LNCAP (cell line): ENCODE measurements around the gene CHEK2.

ENCODE experiments used
- TF ChIP-seq, protein P1 (sequence below): fragments of 450-650 bp; IDR thresholded peaks from 2 replicates; pipeline ENCODE4 v1.5.1; 2017; ENCODE audit warnings: mild to moderate bottlenecking

The CHEK2 gene

DNA sequence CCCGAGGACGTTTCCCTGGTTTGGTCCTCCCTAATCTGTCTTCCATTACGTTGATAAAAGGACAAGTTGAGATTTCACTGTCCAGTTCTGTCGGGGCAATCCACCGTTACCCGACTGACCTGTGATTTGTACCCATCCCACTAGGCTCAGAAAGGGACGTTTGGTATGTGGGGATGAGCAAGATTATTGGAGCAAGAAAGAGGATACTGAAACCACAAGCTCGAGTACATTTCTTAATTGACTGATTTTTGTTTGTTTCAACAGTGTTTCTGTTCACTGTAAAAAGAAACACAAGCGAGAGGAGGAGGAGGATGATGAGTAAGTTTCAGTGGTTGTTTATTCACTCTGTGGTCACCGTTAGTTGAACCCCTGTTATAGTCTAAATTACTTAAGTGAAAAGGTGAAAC is 31.8 kb upstream of the CHEK2 start:
- TF ChIP-seq, protein P1, sequence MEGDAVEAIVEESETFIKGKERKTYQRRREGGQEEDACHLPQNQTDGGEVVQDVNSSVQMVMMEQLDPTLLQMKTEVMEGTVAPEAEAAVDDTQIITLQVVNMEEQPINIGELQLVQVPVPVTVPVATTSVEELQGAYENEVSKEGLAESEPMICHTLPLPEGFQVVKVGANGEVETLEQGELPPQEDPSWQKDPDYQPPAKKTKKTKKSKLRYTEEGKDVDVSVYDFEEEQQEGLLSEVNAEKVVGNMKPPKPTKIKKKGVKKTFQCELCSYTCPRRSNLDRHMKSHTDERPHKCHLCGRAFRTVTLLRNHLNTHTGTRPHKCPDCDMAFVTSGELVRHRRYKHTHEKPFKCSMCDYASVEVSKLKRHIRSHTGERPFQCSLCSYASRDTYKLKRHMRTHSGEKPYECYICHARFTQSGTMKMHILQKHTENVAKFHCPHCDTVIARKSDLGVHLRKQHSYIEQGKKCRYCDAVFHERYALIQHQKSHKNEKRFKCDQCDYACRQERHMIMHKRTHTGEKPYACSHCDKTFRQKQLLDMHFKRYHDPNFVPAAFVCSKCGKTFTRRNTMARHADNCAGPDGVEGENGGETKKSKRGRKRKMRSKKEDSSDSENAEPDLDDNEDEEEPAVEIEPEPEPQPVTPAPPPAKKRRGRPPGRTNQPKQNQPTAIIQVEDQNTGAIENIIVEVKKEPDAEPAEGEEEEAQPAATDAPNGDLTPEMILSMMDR = no peak

DNA sequence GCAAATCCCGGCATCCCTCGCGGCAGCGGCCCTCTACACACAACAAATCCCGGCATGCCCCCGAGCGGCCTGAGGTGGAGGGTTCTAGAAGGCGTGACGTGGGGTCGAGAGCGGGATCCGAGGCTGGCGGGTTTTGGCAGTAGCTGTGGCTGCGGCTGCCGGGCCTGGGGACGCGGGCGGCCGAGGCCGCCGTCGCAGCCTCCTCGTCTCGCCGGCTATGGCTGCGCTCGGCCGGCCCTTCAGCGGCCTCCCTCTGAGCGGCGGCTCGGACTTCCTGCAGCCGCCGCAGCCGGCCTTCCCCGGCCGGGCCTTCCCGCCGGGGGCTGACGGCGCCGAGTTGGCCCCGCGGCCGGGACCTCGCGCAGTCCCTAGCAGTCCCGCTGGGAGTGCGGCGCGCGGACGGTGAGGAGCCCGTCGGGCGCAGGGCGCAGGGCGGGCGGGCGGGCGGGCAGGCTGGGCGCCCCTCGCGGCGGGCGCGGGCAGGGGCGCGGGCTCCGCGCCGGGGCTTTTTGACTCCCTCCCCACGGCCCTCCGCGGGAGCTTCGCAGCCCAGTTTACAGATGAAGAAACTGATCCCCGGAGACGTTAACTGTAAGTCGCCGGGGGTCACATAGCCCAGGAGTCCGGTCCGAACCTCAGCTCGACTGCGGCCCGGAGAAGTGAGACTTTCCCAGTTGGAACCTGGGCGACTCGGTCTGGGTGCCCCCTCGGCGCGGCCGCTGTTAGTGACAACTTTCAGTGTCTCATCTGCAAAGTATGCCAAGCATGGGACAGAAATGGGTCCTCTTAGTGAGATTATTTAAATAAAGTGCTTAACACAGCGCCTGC is 31.2 kb upstream of the CHEK2 start, which contains the start of gene CCDC117:
Gene CCDC117 (plus strand): TSS at position 63 of the 828 bp plus-strand sequence. CDS start 155 bp downstream, at position 218.
- TF ChIP-seq, protein P1 = peak; percentile 56

DNA sequence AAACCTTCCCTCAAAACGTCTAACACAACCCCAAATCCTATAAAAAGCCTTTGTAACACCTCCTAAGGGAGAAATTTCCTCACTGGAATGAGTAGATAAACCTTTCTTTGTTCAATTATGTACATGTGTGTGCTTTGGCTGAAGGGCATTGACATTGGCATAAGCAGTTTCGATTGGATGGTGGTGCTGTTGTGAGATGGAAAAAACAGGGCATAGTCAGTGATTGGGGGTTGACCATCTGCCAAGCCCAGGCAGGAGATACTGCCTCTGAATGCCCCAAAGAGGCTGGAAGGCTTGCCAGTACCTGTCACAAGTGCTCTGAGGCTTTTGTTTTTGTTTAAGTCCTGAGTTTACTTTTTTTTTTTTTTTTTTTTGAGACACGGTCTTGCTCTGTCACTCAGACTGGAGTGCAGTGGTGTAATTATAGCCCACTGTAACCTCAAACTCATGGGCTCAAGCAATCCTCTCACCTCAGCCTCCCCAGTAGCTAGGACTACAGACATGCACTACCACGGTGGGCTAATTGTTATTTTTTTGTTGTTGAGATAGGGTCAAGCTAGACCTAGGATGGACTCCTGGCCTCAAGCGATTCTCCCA is 29.7 kb upstream of the CHEK2 start:
- TF ChIP-seq, protein P1 = no peak

DNA sequence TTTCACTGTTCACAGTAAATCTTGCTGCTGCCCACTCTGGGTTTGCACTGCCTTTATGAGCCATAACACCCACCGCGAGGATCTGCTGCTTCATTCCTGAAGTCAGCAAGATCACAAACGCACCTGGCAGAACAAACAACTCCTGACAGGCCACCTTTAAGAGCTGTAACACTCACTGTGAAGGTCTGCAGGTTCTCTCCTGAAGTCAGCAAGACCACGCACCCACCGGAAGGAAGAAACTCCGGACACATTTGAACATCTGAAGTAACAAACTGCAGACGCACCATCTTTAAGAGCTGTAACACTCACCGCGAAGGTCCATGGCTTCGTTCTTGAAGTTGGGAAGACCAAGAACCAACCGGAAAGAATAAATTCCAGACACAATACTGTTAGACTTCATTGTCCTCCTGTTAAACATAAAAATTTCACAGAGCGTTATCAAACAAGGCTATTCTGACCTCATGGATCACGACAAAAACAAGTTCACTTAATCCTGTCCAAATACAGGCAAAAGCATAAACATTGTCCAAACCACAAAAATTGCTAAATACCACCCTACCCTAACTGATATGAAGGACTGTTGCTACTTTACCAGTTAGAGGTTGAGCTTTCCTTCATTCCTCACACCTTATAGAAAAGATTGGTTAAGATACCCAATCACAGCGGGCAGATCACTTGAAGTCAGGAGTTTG is 27.9 kb upstream of the CHEK2 start:
- TF ChIP-seq, protein P1 = no peak

DNA sequence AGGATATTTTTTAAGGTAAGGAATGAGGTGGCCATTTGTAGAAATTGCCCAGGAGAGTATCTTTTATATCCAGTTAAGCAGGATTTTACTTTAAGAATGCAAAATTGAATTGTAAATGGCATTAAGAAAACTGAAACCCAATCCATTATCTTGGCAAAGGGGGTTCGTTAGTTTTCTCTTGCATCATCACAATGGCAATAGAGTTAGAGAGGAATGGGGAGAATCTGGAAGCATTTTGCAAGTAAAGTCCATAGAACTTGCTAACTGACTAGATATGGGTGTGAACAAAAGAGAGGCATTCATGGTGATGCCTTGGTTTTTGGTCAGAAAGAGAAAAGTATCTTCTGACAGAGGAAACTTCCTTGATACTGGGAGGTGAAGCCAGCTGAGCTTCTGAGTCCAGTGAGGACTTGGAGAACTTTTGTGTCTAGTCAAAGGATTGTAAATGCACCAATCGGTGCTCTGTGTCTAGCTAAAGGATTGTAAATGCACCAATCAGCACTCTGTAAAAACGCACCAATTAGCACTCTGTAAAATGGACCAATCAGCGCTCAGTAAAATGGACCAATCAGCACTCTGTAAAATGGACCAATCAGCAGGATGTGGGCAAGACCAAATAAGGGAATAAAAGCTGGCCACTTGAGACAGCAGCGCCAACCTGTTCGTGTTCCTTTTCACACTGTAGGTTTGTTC is 27.2 kb upstream of the CHEK2 start:
- TF ChIP-seq, protein P1 = no peak

DNA sequence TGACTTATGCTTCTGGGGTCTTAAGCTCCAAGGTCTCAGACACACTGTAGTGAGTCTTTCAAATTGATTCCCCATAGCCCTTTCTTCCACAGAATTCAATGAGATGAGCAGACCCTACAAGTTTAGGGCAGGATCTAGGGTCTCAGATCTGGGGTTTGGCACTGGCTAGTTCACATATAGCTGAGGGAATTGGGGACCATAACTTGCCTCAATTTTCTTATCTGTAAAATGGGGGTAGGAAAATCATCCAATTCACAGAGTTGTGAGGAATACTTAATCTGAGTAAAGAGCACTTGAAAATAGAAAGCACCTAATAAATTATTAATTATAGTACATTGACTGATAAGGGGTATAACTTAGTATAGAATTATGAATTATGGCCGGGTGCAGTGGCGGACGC is 25.0 kb upstream of the CHEK2 start:
- TF ChIP-seq, protein P1 = no peak

DNA sequence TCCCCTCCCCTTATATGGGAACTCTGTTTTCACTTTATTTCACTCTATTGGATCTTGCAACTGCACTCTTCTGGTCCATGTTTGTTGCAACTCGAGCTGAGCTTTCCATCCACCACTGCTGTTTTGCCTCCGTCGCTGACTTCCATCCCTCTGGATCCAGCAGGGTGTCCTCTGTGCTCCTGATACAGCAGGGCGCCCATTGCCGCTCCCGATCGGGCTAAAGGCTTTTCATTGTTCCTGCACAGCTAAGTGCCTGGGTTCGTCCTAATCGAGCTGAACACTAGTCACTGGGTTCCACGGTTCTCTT is 19.8 kb upstream of the CHEK2 start:
- TF ChIP-seq, protein P1 = no peak
